SK-N-SH (cell line): ENCODE results near the gene SPEM3. TPM values are rescaled to one million over a fixed set of nuclear protein-coding genes. Genes with fewer than 3 reads are reported as not detected.
A peak's percentile ranks its signal among the peaks of the same experiment; 100 is the strongest.

Experiments
- CTCF ChIA-PET: fragments of 300-600, 350-600 bp; formaldehyde crosslinking; extraction: SDS; loops from one replicate; lab custom pipeline; 2021; lab: Yijun Ruan, JAX
- POLR2A ChIA-PET: fragments of 350-600 bp; sonication (Branson Sonifier 250); formaldehyde crosslinking; extraction: SDS; loops from one replicate; lab custom pipeline; 2020; ENCODE audit warnings: antibody characterized with exemption, inconsistent platforms; lab: Yijun Ruan, JAX
- DNase-seq: peaks from one replicate; pipeline ENCODE4 v3.0.0; 2012
- H2AFZ ChIP-seq: fragments of 200-600 bp; sonication (generic); 2 replicates; pipeline ENCODE4 v1.8.1; 2016; ENCODE audit warnings: antibody characterized with exemption, mild to moderate bottlenecking, low read depth
- H3F3A ChIP-seq: fragments of 200-600 bp; sonication (generic); replicated peaks from 2 replicates; pipeline ENCODE3; 2016; ENCODE audit warnings: antibody characterized with exemption, mild to moderate bottlenecking; ENCODE audit not compliant: insufficient read depth
- H3K27ac ChIP-seq, 2 experiments: fragments of 200-500 bp in 1 of 2; fragments of 200-600 bp in 1 of 2; sonication (Bioruptor generic) in 1 of 2; sonication (generic), shearing (Covaris generic) in 1 of 2; 2 replicates each; pipeline versions ENCODE4 v1.5.1 to v1.6.1; 2014 to 2016; ENCODE audit warnings: low read depth in 2 of 2, inconsistent platforms in 1 of 2, low read length in 1 of 2, mild to moderate bottlenecking in 1 of 2, mixed read lengths in 1 of 2
- H3K27me3 ChIP-seq: fragments of 200-600 bp; sonication (generic), shearing (Covaris generic); 2 replicates; pipeline ENCODE4 v1.6.1; 2016; ENCODE audit warnings: mixed run types; ENCODE audit not compliant: insufficient read depth
- H3K36me3 ChIP-seq, 2 experiments: fragments of 200-500 bp in 1 of 2; fragments of 200-600 bp in 1 of 2; sonication (Bioruptor generic) in 1 of 2; sonication (generic) in 1 of 2; replicated peaks in 1 of 2; 2 replicates each; pipeline versions ENCODE3 to v1.5.1; 2014 to 2016; ENCODE audit warnings: low read length in 1 of 2, mild to moderate bottlenecking in 1 of 2; ENCODE audit not compliant: insufficient read depth in 2 of 2, control insufficient read depth in 1 of 2
- H3K4me1 ChIP-seq, 2 experiments: fragments of 200-500 bp in 1 of 2; fragments of 200-600 bp in 1 of 2; sonication (Bioruptor generic) in 1 of 2; sonication (generic), shearing (Covaris generic) in 1 of 2; 2 replicates each; pipeline versions ENCODE4 v1.5.1 to v1.6.1; 2014 to 2016; ENCODE audit warnings: low read depth in 1 of 2, low read length in 1 of 2, mixed run types in 1 of 2; ENCODE audit not compliant: insufficient read depth in 2 of 2, control insufficient read depth in 1 of 2
- H3K4me2 ChIP-seq: fragments of 200-600 bp; sonication (generic), shearing (Covaris generic); 2 replicates; pipeline ENCODE4 v1.6.1; 2017; ENCODE audit warnings: mixed run types
- H3K4me3 ChIP-seq, 2 experiments: fragments of 200-500 bp in 1 of 2; fragments of 200-600 bp in 1 of 2; sonication (Bioruptor generic) in 1 of 2; sonication (generic), shearing (Covaris generic) in 1 of 2; 2 replicates each; pipeline versions ENCODE4 v1.5.1 to v1.8.1; 2014 to 2016; ENCODE audit warnings: low read depth in 2 of 2, inconsistent platforms in 1 of 2, low read length in 1 of 2, mild to moderate bottlenecking in 1 of 2, mixed read lengths in 1 of 2, moderate library complexity in 1 of 2
- H3K79me2 ChIP-seq: fragments of 200-600 bp; sonication (generic); 2 replicates; pipeline ENCODE4 v1.8.1; 2017; ENCODE audit warnings: mild to moderate bottlenecking; ENCODE audit not compliant: insufficient read depth
- H3K9ac ChIP-seq: fragments of 200-600 bp; sonication (generic); 2 replicates; pipeline ENCODE4 v1.6.1; 2017; ENCODE audit warnings: mixed run types
- H3K9me2 ChIP-seq: fragments of 200-600 bp; sonication (generic); 2 replicates; pipeline ENCODE4 v1.6.1; 2017; ENCODE audit warnings: mixed run types
- H3K9me3 ChIP-seq: fragments of 200-600 bp; sonication (generic); 2 replicates; pipeline ENCODE4 v1.6.1; 2017; ENCODE audit warnings: mixed run types, mild to moderate bottlenecking, moderate library complexity
- H4K20me1 ChIP-seq: fragments of 200-600 bp; sonication (generic); 2 replicates; pipeline ENCODE4 v1.6.1; 2017; ENCODE audit warnings: mild to moderate bottlenecking, mixed run types; ENCODE audit not compliant: insufficient read depth
- EZH2phosphoT487 ChIP-seq: fragments of 200-600 bp; sonication (generic); IDR thresholded peaks from 2 replicates; pipeline ENCODE4 v1.6.1; 2017; ENCODE audit warnings: low read depth, mixed run types, mild to moderate bottlenecking, antibody characterized with exemption, moderate library complexity, borderline replicate concordance
- FOXM1 ChIP-seq: IDR thresholded peaks from 2 replicates; pipeline ENCODE4 v1.4.0; 2012; ENCODE audit warnings: low read depth, mild to moderate bottlenecking
- GATA2 ChIP-seq: sonication (generic); formaldehyde crosslinking; IDR thresholded peaks from 2 replicates; pipeline ENCODE4 v1.5.0; 2020; ENCODE audit warnings: mild to moderate bottlenecking, missing genetic modification reagents
- JUND ChIP-seq: IDR thresholded peaks from 2 replicates; pipeline ENCODE4 v1.4.0; 2012
- RCOR1 ChIP-seq: fragments of 150-350 bp; IDR thresholded peaks from 2 replicates; pipeline ENCODE4 v1.6.1; 2017; ENCODE audit warnings: antibody characterized with exemption, low read length
- RFX5 ChIP-seq: IDR thresholded peaks from 2 replicates; pipeline ENCODE4 v1.6.1; 2012; ENCODE audit warnings: mild to moderate bottlenecking, improper control_type of control experiment, low read length
- SMC3 ChIP-seq: IDR thresholded peaks from 2 replicates; pipeline ENCODE4 v1.6.1; 2012; ENCODE audit warnings: low read depth, low read length, improper control_type of control experiment
- TAF1 ChIP-seq: IDR thresholded peaks from 2 replicates; pipeline ENCODE4 v1.6.1; 2012; ENCODE audit warnings: low read depth, mild to moderate bottlenecking, low read length, moderate library complexity, borderline replicate concordance
- TEAD4 ChIP-seq: IDR thresholded peaks from 2 replicates; pipeline ENCODE4 v1.4.0; 2012; ENCODE audit warnings: mild to moderate bottlenecking, borderline replicate concordance; ENCODE audit not compliant: insufficient read depth
- YY1 ChIP-seq: IDR thresholded peaks from 2 replicates; pipeline ENCODE4 v1.4.0; 2012; ENCODE audit warnings: low read depth, mild to moderate bottlenecking
- WGBS: methylation state at CpG from one replicate; pipeline ENCODE4 v1.1.6; 2017; ENCODE audit warnings: low lambda C conversion rate; 5-methylcytosine and 5-hydroxymethylcytosine counted together
- polyA plus RNA-seq, 3 experiments: library from polyadenylated mRNA; depleted of rRNA; stranded (reverse); fragments of >200 nt; gene quantifications; 2 replicates each; pipeline ENCODE4 v1.2.3, GENCODE V29; 2012
- TF ChIP-seq, protein P1 (sequence below): fragments of 200-600 bp; sonication (generic); IDR thresholded peaks from 2 replicates; pipeline ENCODE4 v1.6.1; 2017; ENCODE audit warnings: antibody characterized with exemption, mild to moderate bottlenecking, moderate library complexity
- TF ChIP-seq, protein P2 (sequence below): IDR thresholded peaks from 2 replicates; pipeline ENCODE4 v1.6.1; 2012; ENCODE audit warnings: mild to moderate bottlenecking, low read depth, low read length, moderate library complexity
- TF ChIP-seq, protein P3 (sequence below): fragments of 150-350 bp; IDR thresholded peaks from 2 replicates; pipeline ENCODE4 v1.6.1; 2017; ENCODE audit warnings: antibody characterized with exemption, low read length, low read depth, borderline replicate concordance

SPEM3 gene
- polyA plus RNA-seq, 1 of the 3 experiments (the other 2 are of a cell fraction), result not detected

DNA sequence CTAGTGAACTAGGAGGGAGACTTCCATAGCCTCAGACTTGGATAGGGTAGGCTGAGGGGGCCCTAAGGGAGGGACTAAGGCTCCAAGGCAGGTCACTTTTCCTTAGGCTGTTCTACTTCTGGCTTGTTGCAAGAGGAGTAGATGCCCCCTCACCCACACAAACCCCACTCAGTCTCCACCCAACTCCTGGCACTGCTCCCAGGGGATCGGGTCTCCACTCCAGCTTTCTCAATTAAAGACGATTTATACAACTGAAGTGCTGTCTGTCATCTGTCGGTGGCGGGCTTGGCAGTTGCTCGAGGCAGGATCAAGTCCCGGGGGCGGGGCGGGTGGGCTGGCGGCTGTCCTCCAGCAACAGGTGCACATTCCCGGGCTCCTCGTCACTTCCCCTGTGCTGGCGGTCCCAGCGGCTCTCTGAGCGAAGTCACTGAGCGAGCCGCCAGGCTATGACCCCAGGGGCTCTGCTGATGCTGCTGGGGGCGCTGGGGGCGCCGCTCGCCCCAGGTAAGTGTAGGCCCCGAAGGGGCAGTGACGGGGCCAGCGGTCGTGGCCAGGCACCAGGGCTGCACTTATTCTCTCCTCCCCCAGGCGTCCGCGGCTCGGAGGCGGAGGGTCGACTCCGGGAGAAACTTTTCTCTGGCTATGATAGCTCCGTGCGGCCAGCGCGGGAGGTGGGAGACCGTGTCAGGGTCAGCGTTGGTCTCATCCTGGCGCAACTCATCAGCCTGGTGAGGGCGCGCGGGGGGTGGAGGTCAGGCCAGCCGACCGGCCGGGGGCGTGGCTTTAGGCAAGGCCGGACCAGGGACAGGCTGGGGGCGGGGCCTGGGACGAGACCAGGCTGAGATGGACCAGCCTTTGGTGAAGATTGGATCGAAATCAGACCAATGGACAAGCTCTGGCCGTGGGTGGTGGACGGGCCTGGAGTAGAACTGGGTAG, 16.3 kb downstream of the SPEM3 start, which contains the start of gene CHRNB1 (continued):
- TF ChIP-seq TEAD4 (no peak), JUND (no peak), RFX5 (no peak), YY1 (no peak), SMC3 (no peak)
- TF ChIP-seq, protein P1, sequence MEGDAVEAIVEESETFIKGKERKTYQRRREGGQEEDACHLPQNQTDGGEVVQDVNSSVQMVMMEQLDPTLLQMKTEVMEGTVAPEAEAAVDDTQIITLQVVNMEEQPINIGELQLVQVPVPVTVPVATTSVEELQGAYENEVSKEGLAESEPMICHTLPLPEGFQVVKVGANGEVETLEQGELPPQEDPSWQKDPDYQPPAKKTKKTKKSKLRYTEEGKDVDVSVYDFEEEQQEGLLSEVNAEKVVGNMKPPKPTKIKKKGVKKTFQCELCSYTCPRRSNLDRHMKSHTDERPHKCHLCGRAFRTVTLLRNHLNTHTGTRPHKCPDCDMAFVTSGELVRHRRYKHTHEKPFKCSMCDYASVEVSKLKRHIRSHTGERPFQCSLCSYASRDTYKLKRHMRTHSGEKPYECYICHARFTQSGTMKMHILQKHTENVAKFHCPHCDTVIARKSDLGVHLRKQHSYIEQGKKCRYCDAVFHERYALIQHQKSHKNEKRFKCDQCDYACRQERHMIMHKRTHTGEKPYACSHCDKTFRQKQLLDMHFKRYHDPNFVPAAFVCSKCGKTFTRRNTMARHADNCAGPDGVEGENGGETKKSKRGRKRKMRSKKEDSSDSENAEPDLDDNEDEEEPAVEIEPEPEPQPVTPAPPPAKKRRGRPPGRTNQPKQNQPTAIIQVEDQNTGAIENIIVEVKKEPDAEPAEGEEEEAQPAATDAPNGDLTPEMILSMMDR, result no peak
- TF ChIP-seq, protein P2, sequence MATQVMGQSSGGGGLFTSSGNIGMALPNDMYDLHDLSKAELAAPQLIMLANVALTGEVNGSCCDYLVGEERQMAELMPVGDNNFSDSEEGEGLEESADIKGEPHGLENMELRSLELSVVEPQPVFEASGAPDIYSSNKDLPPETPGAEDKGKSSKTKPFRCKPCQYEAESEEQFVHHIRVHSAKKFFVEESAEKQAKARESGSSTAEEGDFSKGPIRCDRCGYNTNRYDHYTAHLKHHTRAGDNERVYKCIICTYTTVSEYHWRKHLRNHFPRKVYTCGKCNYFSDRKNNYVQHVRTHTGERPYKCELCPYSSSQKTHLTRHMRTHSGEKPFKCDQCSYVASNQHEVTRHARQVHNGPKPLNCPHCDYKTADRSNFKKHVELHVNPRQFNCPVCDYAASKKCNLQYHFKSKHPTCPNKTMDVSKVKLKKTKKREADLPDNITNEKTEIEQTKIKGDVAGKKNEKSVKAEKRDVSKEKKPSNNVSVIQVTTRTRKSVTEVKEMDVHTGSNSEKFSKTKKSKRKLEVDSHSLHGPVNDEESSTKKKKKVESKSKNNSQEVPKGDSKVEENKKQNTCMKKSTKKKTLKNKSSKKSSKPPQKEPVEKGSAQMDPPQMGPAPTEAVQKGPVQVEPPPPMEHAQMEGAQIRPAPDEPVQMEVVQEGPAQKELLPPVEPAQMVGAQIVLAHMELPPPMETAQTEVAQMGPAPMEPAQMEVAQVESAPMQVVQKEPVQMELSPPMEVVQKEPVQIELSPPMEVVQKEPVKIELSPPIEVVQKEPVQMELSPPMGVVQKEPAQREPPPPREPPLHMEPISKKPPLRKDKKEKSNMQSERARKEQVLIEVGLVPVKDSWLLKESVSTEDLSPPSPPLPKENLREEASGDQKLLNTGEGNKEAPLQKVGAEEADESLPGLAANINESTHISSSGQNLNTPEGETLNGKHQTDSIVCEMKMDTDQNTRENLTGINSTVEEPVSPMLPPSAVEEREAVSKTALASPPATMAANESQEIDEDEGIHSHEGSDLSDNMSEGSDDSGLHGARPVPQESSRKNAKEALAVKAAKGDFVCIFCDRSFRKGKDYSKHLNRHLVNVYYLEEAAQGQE, result no peak

DNA sequence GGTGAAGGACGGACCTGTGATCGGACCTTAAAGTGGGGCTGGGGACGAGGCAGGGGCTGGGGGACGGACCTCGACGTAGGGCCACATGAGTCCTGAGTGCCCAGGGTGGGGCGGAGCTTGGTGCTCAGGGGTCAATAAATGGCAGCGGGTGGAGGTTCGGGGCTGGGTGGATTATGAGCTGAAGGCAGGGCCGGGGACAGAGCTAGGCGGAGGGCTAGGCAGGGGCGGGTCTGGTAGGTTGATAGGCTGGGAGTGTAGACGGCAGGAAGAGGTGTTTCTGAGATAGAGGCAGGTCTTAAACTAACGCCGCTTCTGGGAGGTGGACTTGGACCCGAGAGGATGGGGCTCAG, 16.9 kb downstream of the SPEM3 start:
- H3K36me3 ChIP-seq, result no peaks in the 10 kb centered on the region
- TF ChIP-seq TEAD4 (no peak), SMC3 (no peak), JUND (no peak), RCOR1 (no peak), GATA2 (CRISPR knock-in tag) (no peak), FOXM1 (no peak), EZH2phosphoT487 (no peak), TAF1 (no peak)
- TF ChIP-seq, protein P3, sequence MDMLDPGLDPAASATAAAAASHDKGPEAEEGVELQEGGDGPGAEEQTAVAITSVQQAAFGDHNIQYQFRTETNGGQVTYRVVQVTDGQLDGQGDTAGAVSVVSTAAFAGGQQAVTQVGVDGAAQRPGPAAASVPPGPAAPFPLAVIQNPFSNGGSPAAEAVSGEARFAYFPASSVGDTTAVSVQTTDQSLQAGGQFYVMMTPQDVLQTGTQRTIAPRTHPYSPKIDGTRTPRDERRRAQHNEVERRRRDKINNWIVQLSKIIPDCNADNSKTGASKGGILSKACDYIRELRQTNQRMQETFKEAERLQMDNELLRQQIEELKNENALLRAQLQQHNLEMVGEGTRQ, result no peak
- TF ChIP-seq, protein P2, result no peak
- TF ChIP-seq, protein P1, result no peak
- H3K4me2 ChIP-seq, result no peak overlapping the region; the same call in 1 of the 2 replicates
- DNase-seq, result no peak
- H3K27me3 ChIP-seq, result no peaks in the 10 kb centered on the region
- H3K9ac ChIP-seq, result no peak overlapping the region
- H3F3A ChIP-seq, result peaks cover 17% of the 10 kb centered on the region
- peak overlapping the region in 1 of 2 experiments; percentile 17; a peak in 1 of 4 replicates for H3K4me3 ChIP-seq
- no peaks in the 10 kb centered on the region for H4K20me1 ChIP-seq
- H3K79me2 ChIP-seq, result no peaks in the 10 kb centered on the region
- ChIA-PET CTCF (interaction anchor here (1.1 to 2.7 kb wide), 4 partner anchors 9 to 115 kb away, joined by 3 to 14 read pairs (median 3); no protein-coding TSS in a partner anchor), POLR2A (interaction anchor here (1.2 to 1.4 kb wide), 2 partner anchors 9 to 35 kb away, joined by 4 read pairs; no protein-coding TSS in a partner anchor)
- no peaks in the 10 kb centered on the region for H3K9me3 ChIP-seq
- peak overlapping the region in 1 of 2 experiments; percentile 39; a peak in 1 of 4 replicates for H3K27ac ChIP-seq
- no peak overlapping the region for H2AFZ ChIP-seq
- WGBS, result 42% methylated on average over 16 of the region's 16 CpGs
- H3K4me1 ChIP-seq, result peaks cover 7 to 17% of the 10 kb centered on the region in 2 experiments; a peak in 2 of 4 replicates
- no peaks in the 10 kb centered on the region for H3K9me2 ChIP-seq
